ENCODE measurements around the gene TOX2.
A peak's percentile ranks its signal among the peaks of the same experiment; 100 is the strongest.
"Not testable (repeated sequence)": the region's sequence is repeated elsewhere in the genome, so short reads cannot be mapped to it uniquely, and the experiment has no call there.

TOX2 gene

GRCh38 chr20:44033873-44034272, 119.2 kb downstream of the TOX2 start:
- DNase-seq = no peak

- DNase-seq = no peak
These were observed 119.8 kb downstream of the TOX2 start for GRCh38 chr20:44034451-44034850.

DNA sequence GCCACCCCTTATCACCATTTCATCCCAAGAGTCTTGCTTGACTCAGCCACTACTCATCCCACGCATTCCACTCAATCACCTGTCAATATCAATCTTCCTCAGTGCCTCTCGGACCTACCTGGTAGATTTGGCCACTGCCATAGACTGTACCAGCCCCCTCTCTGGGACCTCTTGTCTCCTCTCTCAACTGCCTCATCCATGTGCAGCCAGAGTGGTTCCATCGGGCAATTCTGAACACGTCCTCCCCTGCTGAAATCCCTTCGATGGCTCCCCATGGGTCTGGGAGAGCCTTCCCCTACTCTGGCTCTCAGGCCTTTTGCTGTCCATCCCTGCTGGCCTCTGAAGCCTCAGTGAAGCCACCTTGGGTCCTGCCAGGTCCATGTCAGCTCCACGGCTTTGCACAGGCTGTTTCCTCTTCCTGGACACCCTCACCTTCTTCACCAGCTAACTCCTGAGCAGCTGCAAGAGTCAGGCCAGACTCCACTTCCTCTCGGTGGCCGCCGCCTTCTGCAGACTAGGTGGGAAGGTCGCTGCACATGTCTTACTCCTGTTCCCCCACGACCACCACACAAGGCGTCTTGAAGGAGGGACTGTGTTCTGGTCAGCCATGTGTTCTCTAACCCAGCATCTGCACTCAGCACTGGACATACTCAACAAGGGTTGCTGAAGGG, 120.4 kb downstream of the TOX2 start:
- DNase-seq = no peak

DNA sequence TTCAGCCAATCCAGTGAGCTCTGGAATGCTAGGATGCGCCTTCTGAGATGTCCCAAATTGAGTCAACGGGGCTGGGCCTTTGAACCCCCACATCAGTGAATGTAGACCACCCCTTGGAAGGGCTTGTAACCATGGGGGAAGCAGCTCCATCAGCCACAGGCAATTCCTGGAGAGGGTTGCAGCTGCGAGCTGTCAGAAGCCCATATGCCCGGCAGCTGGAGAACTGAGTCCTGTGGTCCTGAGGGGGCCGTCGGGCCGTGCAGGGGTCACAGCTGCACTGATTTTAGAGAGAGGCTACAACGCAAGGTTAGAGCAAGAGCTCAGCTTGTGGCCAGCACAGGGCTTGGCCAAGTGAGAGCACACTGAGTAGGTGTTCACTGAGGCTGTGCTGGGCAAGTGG, 121.3 kb downstream of the TOX2 start:
- DNase-seq = no peak

DNA sequence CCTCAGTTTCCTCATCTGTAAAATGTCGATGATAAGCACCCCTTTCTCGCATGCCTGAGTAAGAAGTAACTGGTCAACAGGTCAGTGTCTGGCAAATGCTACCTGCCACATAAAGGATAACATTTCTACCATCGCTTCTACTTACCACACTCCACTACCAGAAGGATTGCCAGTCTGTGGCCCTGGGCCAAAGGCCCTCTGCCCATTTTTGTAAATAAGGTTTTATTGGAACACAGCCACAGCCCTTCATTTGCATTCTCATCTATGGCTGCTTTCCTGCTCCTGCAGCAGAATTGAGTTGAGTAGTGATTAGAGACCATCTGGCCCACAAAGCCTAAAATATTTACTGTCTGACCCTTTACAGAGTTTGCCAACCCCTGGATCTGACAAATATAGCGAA, 121.8 kb downstream of the TOX2 start:
- DNase-seq = no peak

GRCh38 chr20:44038681-44039123, 124.0 kb downstream of the TOX2 start:
- no peak for DNase-seq

- no peak for DNase-seq
These were observed 124.5 kb downstream of the TOX2 start for GRCh38 chr20:44039147-44039546.

DNA sequence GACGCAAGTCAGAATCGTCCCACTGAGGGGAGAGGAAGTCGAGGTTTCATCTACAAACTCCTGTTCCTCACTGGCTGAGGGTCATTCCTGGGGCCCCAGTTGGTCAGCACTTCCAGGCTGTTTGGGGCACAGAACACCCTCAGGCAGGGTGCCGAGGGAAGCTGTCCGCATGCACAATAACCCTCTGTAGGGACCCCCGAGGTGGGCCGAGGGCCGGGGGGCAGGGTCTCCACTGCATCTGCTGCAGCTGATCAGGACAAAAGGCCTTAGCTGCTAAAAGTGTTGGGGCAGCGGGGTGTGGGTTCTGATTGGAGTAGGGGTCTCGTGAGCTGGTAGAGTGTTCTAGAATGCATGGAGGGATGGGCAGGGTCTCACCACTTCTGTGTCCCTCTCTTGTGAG, 125.1 kb downstream of the TOX2 start:
- no peak for DNase-seq

DNA sequence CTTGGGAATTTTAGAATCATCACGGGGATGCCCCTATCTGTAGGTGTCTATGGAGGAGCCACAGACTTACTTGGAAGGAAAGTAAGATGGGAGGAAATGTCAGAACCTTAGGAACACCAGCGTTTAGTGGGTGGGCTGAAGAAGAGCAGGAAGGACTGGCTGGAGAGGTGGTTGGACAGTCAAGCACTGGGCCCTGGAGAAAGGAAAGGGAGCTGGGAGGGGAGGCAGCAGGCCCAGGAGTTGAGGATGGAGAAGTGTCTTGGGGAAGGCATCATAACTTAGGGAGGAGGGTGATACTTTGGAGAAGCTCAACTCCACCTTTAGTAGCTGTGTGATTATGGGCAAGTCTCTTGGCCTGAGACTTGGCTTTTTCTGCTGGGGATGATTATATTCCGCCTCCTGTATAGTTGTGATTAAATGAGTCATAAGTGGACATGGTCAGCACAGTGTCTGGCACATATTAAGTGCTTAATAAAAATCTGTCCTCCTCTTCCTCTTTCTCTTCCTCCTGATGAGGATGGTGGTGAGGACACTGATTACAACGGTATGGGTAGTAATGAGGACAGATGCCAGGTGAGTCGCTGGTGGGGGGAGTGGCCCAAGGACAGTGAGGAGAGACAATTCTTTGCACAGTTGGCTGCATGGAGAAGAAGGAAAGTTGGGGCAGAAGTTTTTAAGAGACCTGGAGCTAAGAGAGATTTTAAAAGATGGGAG, 125.7 kb downstream of the TOX2 start:
- DNase-seq = no peak

GRCh38 chr20:44041001-44041400, 126.3 kb downstream of the TOX2 start:
- DNase-seq = no peak

DNA sequence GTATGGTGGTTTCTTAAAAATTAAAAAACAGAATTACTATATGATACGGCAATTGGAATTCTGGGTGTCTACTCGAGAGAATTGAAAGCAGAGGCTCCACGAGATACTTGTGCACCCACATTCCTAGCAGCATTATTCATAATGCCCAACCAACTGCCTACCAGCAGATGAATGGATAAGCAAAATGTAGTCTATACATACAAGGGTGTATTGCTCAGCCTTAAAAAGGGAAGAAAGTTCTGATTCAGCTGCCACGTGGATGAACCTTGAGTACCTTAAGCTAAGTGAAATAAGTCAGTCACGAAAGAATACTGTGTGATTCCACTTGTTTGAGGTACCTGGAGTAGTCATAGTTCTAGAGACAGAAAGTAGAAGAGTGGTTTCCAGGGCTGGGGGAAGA, 130.1 kb downstream of the TOX2 start:
- DNase-seq = not testable (repeated sequence)

DNA sequence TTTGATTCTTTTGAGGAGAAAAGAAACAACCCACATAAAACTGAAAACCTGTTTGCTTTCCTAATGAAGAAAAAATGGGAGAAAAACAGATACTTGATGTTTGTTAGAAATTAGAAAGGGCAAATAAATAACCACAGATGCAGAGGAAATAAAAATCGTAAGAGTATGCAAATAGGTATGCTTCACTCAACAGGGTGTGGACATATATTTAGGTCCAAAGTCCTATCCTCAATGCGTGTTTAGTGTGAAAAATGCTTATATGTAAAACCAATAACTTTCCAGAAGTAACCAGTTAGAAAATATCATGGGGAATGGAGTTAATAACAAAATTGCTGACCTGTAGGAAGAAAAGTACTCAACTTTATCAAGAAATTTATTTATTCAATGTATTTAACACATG, 135.7 kb downstream of the TOX2 start:
- no peak for DNase-seq

DNA sequence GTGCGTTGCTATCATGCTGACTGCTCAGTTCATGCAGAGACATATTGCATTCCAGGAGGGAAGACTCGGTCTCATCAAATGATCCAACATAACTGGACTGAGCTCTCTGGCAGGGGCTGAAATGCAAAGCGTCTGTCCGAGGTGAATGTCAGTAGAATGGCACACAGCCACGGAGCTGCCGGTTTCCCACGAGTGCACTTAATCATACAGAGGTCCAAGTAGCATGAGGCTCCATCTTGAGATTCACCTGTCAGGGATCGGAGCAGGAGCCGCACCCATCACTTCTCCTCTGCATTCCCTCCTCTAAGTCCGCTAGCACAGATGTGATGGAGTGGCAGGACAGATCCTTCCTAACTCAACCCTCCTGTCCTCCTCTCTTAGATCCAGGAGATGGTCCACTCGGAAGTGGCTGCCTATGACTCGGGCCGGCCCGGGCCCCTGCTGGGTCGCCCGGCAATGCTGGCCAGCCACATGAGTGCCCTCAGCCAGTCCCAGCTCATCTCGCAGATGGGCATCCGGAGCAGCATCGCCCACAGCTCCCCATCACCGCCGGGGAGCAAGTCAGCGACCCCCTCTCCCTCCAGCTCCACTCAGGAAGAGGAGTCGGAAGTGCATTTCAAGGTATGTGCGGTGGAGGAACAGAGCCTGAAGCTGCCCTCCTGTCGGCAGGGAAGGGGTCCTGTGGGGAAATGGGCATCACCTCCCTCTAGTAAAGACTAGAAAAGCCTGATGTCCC, 136.4 kb downstream of the TOX2 start:
- DNase-seq = no peak

GRCh38 chr20:44051661-44052000, 137.0 kb downstream of the TOX2 start:
- no peak for DNase-seq

DNA sequence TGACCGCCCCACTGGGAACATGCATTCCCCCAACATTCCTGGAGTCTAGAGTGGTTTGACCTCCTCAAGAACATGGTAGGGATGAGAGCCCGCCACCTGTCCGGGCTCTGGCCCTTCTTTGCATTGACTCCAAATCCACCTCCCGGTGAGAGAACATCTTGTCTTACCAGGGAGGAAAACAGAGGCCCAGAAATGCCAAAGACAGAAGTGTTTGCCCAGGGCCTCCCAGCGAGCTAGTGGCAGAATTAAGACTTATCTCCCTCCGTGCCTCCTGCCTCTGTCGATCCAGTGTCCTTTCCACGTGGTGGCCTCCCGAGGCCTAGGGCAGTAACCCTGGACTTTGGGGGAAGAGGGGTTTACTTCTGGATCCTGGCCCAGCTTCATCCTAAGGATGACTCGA, 137.5 kb downstream of the TOX2 start:
- no peak for DNase-seq

GRCh38 chr20:44053046-44053445, 138.4 kb downstream of the TOX2 start:
- no peak for DNase-seq

- DNase-seq = no peak
These were observed 139.5 kb downstream of the TOX2 start for GRCh38 chr20:44054118-44054517.

GRCh38 chr20:44054849-44055248, 140.2 kb downstream of the TOX2 start:
- no peak for DNase-seq

- DNase-seq = peak in 4 of 14 donors; percentile 10 to 30 (median 16)
These were observed 141.5 kb downstream of the TOX2 start for GRCh38 chr20:44056010-44056698.

DNA sequence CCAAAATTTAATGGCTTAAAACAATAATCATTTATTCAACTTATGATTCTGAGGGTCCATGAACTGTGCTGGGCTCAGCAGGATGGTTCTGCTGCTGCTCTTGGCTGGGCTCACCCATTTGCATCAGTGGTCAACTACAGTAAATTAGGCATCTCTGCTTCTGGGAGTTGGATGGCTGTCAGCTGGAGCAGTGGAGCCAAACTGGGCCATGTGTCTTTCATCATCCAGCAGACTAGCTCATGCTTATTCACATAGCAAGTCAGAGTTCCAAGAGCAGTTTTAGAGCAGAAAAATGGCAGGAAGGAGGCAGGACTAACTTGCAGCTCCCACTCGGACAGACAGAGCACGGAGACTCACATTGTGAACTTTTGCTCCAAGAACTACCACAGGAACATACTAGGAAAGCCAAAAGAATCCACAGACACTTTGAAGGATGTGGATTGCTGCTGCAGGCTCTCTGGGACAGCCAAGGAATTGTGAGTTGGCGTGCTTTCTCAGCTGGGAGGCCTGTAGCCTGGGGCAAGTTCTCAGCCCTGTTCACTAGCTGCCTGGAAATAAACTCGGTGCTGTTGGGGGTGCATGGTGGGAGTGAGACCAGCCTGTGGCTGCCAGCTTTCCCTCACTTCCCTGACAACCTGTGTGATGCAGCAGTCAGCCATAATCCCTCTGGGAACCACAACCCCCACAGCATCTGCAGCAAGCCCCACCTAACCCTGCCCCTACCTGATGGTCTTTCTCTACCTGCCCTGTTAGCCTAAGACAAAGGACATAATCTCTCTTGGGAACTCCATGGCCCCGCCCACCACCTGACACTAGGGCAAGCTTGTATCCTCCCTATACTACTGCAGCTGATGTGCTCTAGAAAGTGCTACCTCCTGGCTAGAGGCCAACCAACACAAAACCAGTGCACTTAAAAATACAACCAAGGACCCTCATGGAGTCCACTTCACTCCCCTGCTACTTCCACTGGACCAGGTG, 143.3 kb downstream of the TOX2 start:
- no peak for DNase-seq

- no peak for DNase-seq
These were observed 150.1 kb downstream of the TOX2 start for GRCh38 chr20:44064501-44065400.
